LNCAP (cell line): Measurements from ENCODE around the gene KPNA1.
A peak's percentile ranks its signal among the peaks of the same experiment; 100 is the strongest.

Experiments
- CTCF ChIP-seq: fragments of 450-650 bp; IDR thresholded peaks from 2 replicates; pipeline ENCODE4 v1.5.1; 2017; ENCODE audit warnings: mild to moderate bottlenecking

Gene KPNA1

GRCh38 chr3:122392868-122393844 is 121.6 kb downstream of the KPNA1 start:
- peak; percentile 77 for TF ChIP-seq CTCF

GRCh38 chr3:122391681-122392446 is 122.9 kb downstream of the KPNA1 start:
- TF ChIP-seq CTCF = no peak

GRCh38 chr3:122390665-122391064 is 124.1 kb downstream of the KPNA1 start:
- TF ChIP-seq CTCF = no peak

GRCh38 chr3:122389892-122390291 is 124.8 kb downstream of the KPNA1 start:
- TF ChIP-seq CTCF = no peak

GRCh38 chr3:122389197-122389596 is 125.5 kb downstream of the KPNA1 start:
- TF ChIP-seq CTCF = no peak

- no peak; the same call in 1 of the 2 replicates for TF ChIP-seq CTCF
Observed at GRCh38 chr3:122387709-122388108, 127.0 kb downstream of the KPNA1 start.

- peak; percentile 78 for TF ChIP-seq CTCF
Observed at GRCh38 chr3:122383771-122384697, 130.7 kb downstream of the KPNA1 start, which contains the start of gene FAM162A. Gene FAM162A, plus strand, starts transcription at chr3:122384182. Its CDS starts 84 bp downstream, at chr3:122384266.
